GM12872 (cell line): ENCODE data around the gene MYOM3.

Experiments
- CTCF ChIP-seq: IDR thresholded peaks from 3 replicates; pipeline ENCODE4 v1.5.1; 2011; ENCODE audit warnings: low read depth, mild to moderate bottlenecking, low read length, moderate library complexity; ENCODE audit not compliant: insufficient read depth

Gene MYOM3

GRCh38 chr1:24075590-24075854, 36.4 kb downstream of the MYOM3 start:
- no peak for TF ChIP-seq CTCF

DNA sequence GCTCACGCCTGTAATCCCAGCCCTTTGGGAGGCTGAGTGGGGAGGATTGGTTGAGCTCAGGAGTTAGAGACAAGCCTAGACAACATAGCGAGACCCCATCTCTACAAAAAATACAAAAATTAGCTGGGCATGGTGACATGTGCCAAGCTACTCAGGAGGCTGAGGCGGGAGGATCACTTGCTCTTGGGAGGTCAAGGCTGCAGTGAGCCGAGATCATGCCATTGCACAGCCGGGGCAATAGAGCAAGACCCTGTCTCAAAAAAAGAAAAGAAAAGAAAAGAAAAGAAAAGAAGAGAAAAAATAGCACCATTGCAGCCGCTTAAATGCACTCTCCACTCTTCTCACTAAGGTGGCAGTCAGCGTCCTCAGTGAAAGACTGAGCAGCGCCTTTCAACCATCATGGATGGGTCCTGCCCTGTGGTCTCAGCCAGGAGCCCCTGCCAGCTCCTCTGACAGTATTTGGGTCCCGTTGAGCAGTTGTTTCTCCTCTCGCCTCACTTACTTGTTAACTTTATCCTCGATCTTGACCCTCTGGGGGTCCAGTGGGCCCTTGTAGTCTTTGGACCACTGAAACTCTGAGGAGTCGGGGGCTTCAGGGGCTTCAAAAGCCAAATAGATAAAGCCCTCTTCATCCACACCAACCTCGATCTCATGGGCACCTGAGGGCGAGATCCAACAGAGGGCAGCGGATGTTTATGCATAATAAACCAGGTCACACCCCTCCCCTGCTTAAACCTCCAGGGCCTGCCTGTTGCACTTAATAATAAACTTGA, 36.9 kb downstream of the MYOM3 start:
- TF ChIP-seq CTCF, result no peak

GRCh38 chr1:24074196-24074595, 37.7 kb downstream of the MYOM3 start:
- TF ChIP-seq CTCF, result no peak

GRCh38 chr1:24071941-24072340, 40.0 kb downstream of the MYOM3 start:
- TF ChIP-seq CTCF, result no peak

DNA sequence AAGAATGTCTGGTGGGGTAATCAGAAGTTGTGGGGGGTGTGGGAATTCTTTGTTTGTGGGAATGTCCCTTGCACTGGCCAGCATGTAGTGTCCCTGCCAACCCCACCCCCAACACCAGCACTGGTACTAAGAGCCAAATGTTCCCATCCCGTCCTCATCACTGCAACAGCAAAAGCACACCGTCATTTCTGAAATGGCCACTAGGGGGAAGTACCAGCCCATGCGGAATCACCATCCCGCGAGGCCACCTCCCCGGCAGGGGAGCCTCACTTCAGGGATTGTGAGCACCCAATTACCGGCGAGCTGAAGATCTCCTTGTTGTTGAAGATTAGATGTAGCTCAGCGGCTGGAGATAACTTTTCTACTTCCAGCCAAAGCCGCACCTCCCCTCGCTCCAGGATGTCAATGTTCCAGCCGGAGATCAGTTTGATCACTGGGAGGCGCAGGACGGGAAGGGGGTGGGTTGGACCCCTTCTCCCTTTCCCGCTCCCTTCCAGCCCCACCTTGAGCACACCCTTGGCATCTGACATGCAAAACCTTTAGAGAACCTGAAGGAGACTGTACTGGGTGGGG, 41.0 kb downstream of the MYOM3 start:
- peak; percentile 94 for TF ChIP-seq CTCF

GRCh38 chr1:24069817-24070216, 42.1 kb downstream of the MYOM3 start:
- no peak for TF ChIP-seq CTCF

- no peak for TF ChIP-seq CTCF
Measured at GRCh38 chr1:24067978-24068377, 44.0 kb downstream of the MYOM3 start.
